BE2C (cell line): Measurements from ENCODE around the gene ELOVL7.

ENCODE experiments used
- DNase-seq: peaks from one replicate; pipeline ENCODE4 v3.0.0-alpha.2; 2020
- H3K27me3 ChIP-seq: fragments of 250-450 bp; sonication (Bioruptor Pico); 2 replicates; pipeline ENCODE4 v1.5.1; 2020; ENCODE audit warnings: mild to moderate bottlenecking
- H3K36me3 ChIP-seq: fragments of 250-450 bp; sonication (Bioruptor Pico); 2 replicates; pipeline ENCODE4 v1.5.1; 2020; ENCODE audit warnings: mild to moderate bottlenecking
- H3K4me1 ChIP-seq: fragments of 250-450 bp; sonication (Bioruptor Pico); 2 replicates; pipeline ENCODE4 v1.5.1; 2020
- H3K4me3 ChIP-seq: 2 replicates; pipeline ENCODE4 v1.5.1; 2011; ENCODE audit warnings: low read depth, low read length
- H3K9me3 ChIP-seq: fragments of 250-450 bp; sonication (Bioruptor Pico); 2 replicates; pipeline ENCODE4 v1.5.1; 2020
- CTCF ChIP-seq: IDR thresholded peaks from 2 replicates; pipeline ENCODE4 v1.5.1; 2012; ENCODE audit warnings: mild to moderate bottlenecking, low read depth, low read length

Gene ELOVL7

GRCh38 chr5:60794691-60795090 is 49.4 kb downstream of the ELOVL7 start:
- no peaks in the 10 kb centered on the region for H3K36me3 ChIP-seq
- peaks cover 9% of the 10 kb centered on the region; the same call in 1 of the 2 replicates for H3K27me3 ChIP-seq
- no peak for DNase-seq
- no peaks in the 10 kb centered on the region for H3K4me1 ChIP-seq
- TF ChIP-seq CTCF: no peak
- H3K9me3 ChIP-seq: no peaks in the 10 kb centered on the region
- H3K4me3 ChIP-seq: no peak overlapping the region

GRCh38 chr5:60792438-60792837 is 51.6 kb downstream of the ELOVL7 start:
- Histone ChIP-seq H3K9me3 (no peaks in the 10 kb centered on the region), H3K27me3 (peaks cover 9% of the 10 kb centered on the region; the same call in 1 of the 2 replicates), H3K4me1 (no peaks in the 10 kb centered on the region), H3K36me3 (no peaks in the 10 kb centered on the region), H3K4me3 (no peak overlapping the region)
- DNase-seq: no peak
- TF ChIP-seq CTCF: no peak

- Histone ChIP-seq H3K4me3 (no peak overlapping the region), H3K9me3 (no peaks in the 10 kb centered on the region), H3K27me3 (peaks cover 2% of the 10 kb centered on the region; the same call in 1 of the 2 replicates), H3K4me1 (no peaks in the 10 kb centered on the region), H3K36me3 (no peaks in the 10 kb centered on the region)
- TF ChIP-seq CTCF: no peak
- DNase-seq: no peak
Measured at GRCh38 chr5:60789551-60789950, 54.5 kb downstream of the ELOVL7 start.

- Histone ChIP-seq H3K27me3 (peaks cover 4% of the 10 kb centered on the region; the same call in 1 of the 2 replicates), H3K4me1 (no peaks in the 10 kb centered on the region), H3K9me3 (no peaks in the 10 kb centered on the region), H3K4me3 (no peak overlapping the region), H3K36me3 (no peaks in the 10 kb centered on the region)
- no peak for TF ChIP-seq CTCF
- DNase-seq: no peak
Measured at GRCh38 chr5:60788863-60789513, 55.1 kb downstream of the ELOVL7 start.

- Histone ChIP-seq H3K27me3 (peaks cover 1% of the 10 kb centered on the region; the same call in 1 of the 2 replicates), H3K9me3 (no peaks in the 10 kb centered on the region), H3K4me1 (no peaks in the 10 kb centered on the region), H3K36me3 (no peaks in the 10 kb centered on the region), H3K4me3 (no peak overlapping the region)
- TF ChIP-seq CTCF: no peak
- DNase-seq: no peak
Measured at GRCh38 chr5:60779466-60779865, 64.6 kb downstream of the ELOVL7 start.

- Histone ChIP-seq H3K9me3 (no peaks in the 10 kb centered on the region), H3K27me3 (0 out of 2 replicates have a peak, but pooled peaks cover 6% of the 10 kb centered on the region), H3K4me1 (no peaks in the 10 kb centered on the region), H3K4me3 (no peak overlapping the region), H3K36me3 (no peaks in the 10 kb centered on the region)
- TF ChIP-seq CTCF: no peak
- no peak for DNase-seq
Measured at GRCh38 chr5:60776343-60776742, 67.7 kb downstream of the ELOVL7 start.
